ENCODE data around the gene EHMT2.

The EHMT2 gene

GRCh38 chr6:31896493-31896855 is 1.0 kb downstream of the EHMT2 start:
- peak overlapping the region; percentile 90 for H3K27ac ChIP-seq
- TF ChIP-seq CTCF (conservative IDR thresholded peaks at IDR 0.05) (no peak), ZFX (IDR thresholded peaks at IDR 0.05) (no peak)

GRCh38 chr6:31892821-31893220 is 4.7 kb downstream of the EHMT2 start:
- TF ChIP-seq ZFX (IDR thresholded peaks at IDR 0.05), result no peak
- no peak for TF ChIP-seq CTCF (conservative IDR thresholded peaks at IDR 0.05)
- no peak overlapping the region for H3K27ac ChIP-seq

GRCh38 chr6:31889331-31889972 is 8.0 kb downstream of the EHMT2 start:
- TF ChIP-seq CTCF (conservative IDR thresholded peaks at IDR 0.05) (no peak), ZFX (IDR thresholded peaks at IDR 0.05) (no peak)
- no peak overlapping the region for H3K27ac ChIP-seq

- H3K27ac ChIP-seq, result no peak overlapping the region
- TF ChIP-seq CTCF (conservative IDR thresholded peaks at IDR 0.05), result peak; percentile 92
- no peak for TF ChIP-seq ZFX (IDR thresholded peaks at IDR 0.05)
Observed at GRCh38 chr6:31888276-31889258, 8.9 kb downstream of the EHMT2 start.

- TF ChIP-seq ZFX (IDR thresholded peaks at IDR 0.05), result no peak
- TF ChIP-seq CTCF (conservative IDR thresholded peaks at IDR 0.05), result no peak
- H3K27ac ChIP-seq, result no peak overlapping the region
Observed at GRCh38 chr6:31887173-31888007, 10.1 kb downstream of the EHMT2 start.

GRCh38 chr6:31886541-31886991 is 10.9 kb downstream of the EHMT2 start:
- H3K27ac ChIP-seq, result no peak overlapping the region
- TF ChIP-seq CTCF (conservative IDR thresholded peaks at IDR 0.05), result no peak
- TF ChIP-seq ZFX (IDR thresholded peaks at IDR 0.05), result no peak

Data from C4-2B (cell line).